H54 (cell line): ENCODE data around the gene CNIH3.

Experiments used
- DNase-seq: peaks from one replicate; pipeline ENCODE4 v3.0.0; 2011; ENCODE audit warnings: low spot score, mixed read lengths; ENCODE audit not compliant: insufficient read length
- FAIRE-seq: peaks from 3 replicates; lab custom pipeline; 2011; peaks lifted over from hg19 to GRCh38; lab: Jason Lieb, UNC
- POLR2A ChIP-seq: IDR thresholded peaks from 2 replicates; pipeline ENCODE4 v1.6.1; 2011; ENCODE audit warnings: low read depth, mild to moderate bottlenecking, low read length

Gene CNIH3

GRCh38 chr1:224640587-224640986 is 24.5 kb downstream of the CNIH3 start:
- no peak for TF ChIP-seq POLR2A
- no peak for FAIRE-seq
- no peak for DNase-seq

DNA sequence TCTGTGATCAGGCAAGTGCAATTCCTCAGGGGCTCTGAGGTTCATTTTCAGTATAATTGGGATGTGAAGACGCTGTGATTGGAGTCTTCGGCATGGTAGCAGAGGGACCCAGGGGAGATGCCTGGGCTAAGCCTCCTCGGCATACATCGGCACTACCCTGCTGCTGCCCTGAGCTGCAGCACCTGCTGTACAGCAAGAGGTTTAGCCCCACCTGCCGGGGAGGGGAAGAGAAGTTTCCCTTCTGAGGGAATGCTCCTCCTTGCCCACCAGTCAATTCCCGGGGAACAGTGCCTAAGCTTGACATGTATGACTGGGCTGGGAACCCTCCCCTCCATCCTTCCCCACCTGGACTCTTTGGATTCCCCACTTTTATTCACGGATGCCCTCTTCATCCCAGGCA is 24.9 kb downstream of the CNIH3 start:
- FAIRE-seq (no peak), DNase-seq (no peak)
- TF ChIP-seq POLR2A, result no peak

GRCh38 chr1:224643653-224644052 is 27.5 kb downstream of the CNIH3 start:
- DNase-seq (no peak), FAIRE-seq (no peak)
- TF ChIP-seq POLR2A, result no peak

- no peak for TF ChIP-seq POLR2A
- no peak for FAIRE-seq
- peak; percentile 35 for DNase-seq
Observed at GRCh38 chr1:224644553-224645154, 28.5 kb downstream of the CNIH3 start.

DNA sequence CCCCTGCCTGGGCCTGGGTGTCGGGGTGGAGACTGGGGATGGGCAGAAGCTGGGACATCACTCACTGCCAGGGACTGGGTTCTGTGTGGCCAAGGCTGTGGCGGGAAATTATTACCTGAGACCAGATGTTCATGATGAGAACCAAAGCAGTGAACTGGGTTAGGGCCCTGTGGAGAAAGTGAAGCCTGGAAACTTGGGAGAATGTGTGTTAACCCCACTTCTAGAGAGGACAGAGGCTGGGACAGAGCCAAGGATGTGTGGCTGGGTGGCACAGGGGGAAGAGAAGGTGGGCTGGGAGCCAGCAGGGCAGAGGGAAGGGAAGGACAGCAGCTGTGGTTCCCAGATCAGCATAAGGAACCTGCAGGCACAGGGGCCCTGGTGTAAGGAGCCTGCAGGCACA is 31.3 kb downstream of the CNIH3 start:
- DNase-seq (no peak), FAIRE-seq (no peak)
- TF ChIP-seq POLR2A, result no peak

GRCh38 chr1:224650290-224650689 is 34.2 kb downstream of the CNIH3 start:
- no peak for TF ChIP-seq POLR2A
- no peak for FAIRE-seq
- DNase-seq, result no peak

DNA sequence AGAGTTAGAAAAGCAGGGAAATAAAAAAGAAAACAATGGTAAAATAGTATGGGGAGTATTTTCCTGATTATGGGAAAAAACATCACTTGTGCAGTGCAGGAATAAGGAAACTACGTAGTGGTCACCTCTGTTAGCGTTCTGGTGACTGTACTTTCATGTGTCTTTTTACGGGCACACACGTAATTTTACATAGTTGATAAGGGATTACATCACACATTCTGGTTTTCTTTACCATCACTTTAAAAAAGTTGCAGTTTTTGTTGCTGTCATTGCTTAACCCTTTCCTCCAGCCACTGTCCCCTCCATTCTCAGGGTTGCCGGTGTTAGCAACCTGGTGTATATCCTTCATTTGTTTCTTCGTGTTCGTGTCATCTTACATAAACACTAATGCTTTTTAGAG is 35.1 kb downstream of the CNIH3 start:
- no peak for TF ChIP-seq POLR2A
- DNase-seq (no peak), FAIRE-seq (no peak)

- FAIRE-seq (no peak), DNase-seq (no peak)
- TF ChIP-seq POLR2A, result no peak
Observed at GRCh38 chr1:224656392-224656791, 40.3 kb downstream of the CNIH3 start.

DNA sequence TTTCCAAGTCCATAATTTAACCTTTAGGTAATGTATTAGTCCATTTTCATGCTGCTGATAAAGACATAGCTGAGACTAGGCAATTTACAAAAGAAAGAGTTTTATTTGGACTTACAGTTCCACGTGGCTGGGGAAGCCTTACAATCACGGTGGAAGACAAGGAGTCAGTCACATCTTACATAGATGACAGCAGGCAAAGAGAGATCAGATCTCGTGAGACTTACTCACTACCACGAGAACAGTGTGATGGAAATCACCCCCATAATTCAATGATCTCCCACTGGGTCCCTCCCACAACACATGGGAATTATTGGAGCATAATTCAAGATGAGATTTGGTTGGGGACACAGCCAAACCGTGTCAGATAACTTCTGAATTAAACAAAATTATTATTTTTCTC is 44.0 kb downstream of the CNIH3 start:
- DNase-seq (no peak), FAIRE-seq (no peak)
- no peak for TF ChIP-seq POLR2A

DNA sequence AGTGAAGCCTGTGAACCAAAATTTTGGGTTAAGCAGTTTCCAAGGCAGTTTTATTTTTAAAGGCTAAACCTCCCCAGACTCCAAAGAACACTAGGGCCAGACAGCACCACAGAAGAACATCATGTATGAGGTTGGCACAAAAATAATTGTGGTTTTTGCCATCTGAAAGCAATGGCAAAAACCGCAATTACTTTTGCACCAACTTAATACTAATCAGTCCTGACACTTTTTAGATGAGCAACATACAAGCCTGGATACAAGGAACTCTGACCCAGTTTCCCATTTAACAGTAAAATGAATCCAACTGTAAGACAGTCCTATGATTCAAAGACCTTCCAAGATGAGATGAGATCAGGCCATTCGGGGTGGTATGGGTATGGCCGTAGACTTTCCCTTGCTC is 46.8 kb downstream of the CNIH3 start:
- DNase-seq, result no peak
- no peak for FAIRE-seq
- no peak for TF ChIP-seq POLR2A

DNA sequence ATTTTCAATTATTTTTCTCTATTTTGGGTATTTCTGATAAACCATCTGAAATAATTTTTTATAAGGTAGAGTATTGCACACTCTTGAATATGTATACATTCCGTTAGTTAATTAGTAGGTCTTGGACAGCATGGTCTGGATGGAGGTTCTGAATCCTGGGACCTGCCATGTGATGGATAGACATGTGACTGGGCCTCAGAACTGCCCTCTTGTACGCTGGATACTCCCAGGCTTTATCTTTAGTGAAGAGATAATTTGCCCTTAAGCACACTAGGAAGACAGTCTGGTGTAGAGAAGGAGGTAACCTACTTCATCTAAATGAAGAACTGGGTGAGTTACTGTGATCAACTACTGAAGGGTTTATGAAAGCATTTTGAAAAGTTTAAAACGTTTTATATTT is 48.9 kb downstream of the CNIH3 start:
- DNase-seq (no peak), FAIRE-seq (no peak)
- TF ChIP-seq POLR2A, result no peak

DNA sequence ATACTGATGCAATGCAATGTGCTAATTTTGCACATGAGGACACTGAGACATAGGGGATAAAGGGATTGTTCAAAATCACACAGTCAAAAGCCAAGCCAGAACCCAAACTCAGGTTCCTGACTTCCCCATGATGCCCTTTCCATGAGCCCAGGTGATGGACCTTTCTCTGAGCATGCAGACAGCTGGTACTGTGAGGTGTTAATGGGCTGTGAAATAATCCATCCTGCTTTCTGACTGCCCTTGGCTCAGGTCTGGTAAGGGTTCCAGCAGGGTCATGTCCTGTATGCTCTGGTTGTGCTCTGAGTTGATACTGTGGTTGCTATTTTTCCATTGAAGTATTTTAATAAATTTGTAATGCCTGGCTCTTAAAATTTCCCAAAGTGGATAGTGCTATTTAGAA is 50.0 kb downstream of the CNIH3 start:
- FAIRE-seq (no peak), DNase-seq (no peak)
- no peak for TF ChIP-seq POLR2A

DNA sequence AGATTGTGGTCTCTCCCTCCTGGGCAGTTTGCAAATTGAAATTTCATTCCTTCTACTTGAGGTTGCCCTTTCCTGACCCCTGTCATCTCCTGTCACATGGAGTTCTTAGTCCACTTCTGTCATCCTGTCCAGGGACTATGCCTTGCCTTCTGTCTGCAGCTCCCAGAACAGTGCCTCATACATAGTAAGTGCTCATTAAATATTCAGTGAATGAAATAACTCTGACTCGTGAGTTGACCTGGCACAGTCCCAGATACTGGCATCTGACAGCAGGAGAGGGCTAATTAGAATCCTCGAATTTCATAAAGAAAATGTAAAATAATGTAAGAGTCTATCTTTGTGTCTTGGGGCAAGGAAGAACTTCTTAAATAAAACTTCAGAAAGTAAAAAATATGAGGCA is 50.8 kb downstream of the CNIH3 start:
- DNase-seq, result no peak
- TF ChIP-seq POLR2A, result no peak
- FAIRE-seq, result no peak

GRCh38 chr1:224668984-224669383 is 52.9 kb downstream of the CNIH3 start:
- DNase-seq, result no peak
- no peak for FAIRE-seq
- no peak for TF ChIP-seq POLR2A

- DNase-seq, result no peak
- FAIRE-seq, result no peak
- no peak for TF ChIP-seq POLR2A
Observed at GRCh38 chr1:224669403-224669802, 53.3 kb downstream of the CNIH3 start.

DNA sequence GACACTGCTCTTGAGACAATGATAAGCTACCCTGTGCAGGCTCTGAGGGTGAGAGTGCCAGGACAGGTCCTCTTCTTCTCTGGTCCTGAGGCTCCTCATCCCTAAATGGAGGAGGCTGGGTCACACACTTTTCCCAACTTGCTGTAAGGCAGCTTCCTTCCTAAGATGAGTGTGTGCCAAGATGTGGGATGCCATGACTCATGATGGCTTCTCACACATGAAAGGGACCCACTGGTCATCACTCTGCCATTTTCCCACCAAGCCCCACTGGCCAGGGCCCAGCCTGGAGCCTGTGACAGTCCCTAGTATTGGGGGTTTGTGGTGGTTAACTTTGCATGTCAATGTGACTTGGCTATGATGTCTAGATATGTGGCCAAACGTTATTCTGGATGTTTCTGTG is 54.4 kb downstream of the CNIH3 start:
- FAIRE-seq (no peak), DNase-seq (no peak)
- TF ChIP-seq POLR2A, result no peak
